Left renal cortex interstitium (tissue), 4 donors: ENCODE measurements around the gene TBC1D22A. TPM values are rescaled to one million over a fixed set of nuclear protein-coding genes. Genes with fewer than 3 reads are reported as not detected.
A peak's percentile ranks its signal among the peaks of the same experiment; 100 is the strongest.
"Not testable (repeated sequence)": the region's sequence is repeated elsewhere in the genome, so short reads cannot be mapped to it uniquely, and the experiment has no call there.

Source experiments
- DNase-seq, 4 donors: peaks; one replicate each; pipeline ENCODE4 v3.0.0-alpha.2; 2013; ENCODE audit warnings: low read depth in 4 of 4, low spot score in 2 of 4, missing footprints in 1 of 4
- polyA plus RNA-seq, 4 donors: library from polyadenylated mRNA; unstranded; fragments of 120-200 nt; gene quantifications; one replicate each; pipeline ENCODE4 v1.2.1, GENCODE V29; 2013; ENCODE audit not compliant: insufficient read length in 4 of 4

TBC1D22A gene
- polyA plus RNA-seq, result 10 to 100 TPM; 17.1 to 19.2 (median 18.4) TPM

GRCh38 chr22:46762238-46763050 lies at the start of gene TBC1D22A:
TSS of gene TBC1D22A (plus strand) at chr22:46762650. CDS start at chr22:46762787, 137 bp downstream.
- peak in 3 of 4 donors; percentile 79 to 91 (median 85) for DNase-seq

- DNase-seq, result no peak
Observed at GRCh38 chr22:46714550-46714949, 47.9 kb upstream of the TBC1D22A start.

GRCh38 chr22:46719921-46720320 lies 42.5 kb upstream of the TBC1D22A start:
- no peak for DNase-seq

GRCh38 chr22:46721501-46722085 lies 40.9 kb upstream of the TBC1D22A start:
- no peak for DNase-seq

- no peak for DNase-seq
Observed at GRCh38 chr22:46723882-46724281, 38.6 kb upstream of the TBC1D22A start.

GRCh38 chr22:46725096-46725495 lies 37.4 kb upstream of the TBC1D22A start:
- DNase-seq, result no peak

- no peak for DNase-seq
Observed at GRCh38 chr22:46726066-46726985, 36.1 kb upstream of the TBC1D22A start.

- DNase-seq, result no peak
Observed at GRCh38 chr22:46726986-46727317, 35.5 kb upstream of the TBC1D22A start.

GRCh38 chr22:46727813-46728364 lies 34.6 kb upstream of the TBC1D22A start:
- no peak for DNase-seq

GRCh38 chr22:46728470-46728869 lies 34.0 kb upstream of the TBC1D22A start:
- no peak for DNase-seq

GRCh38 chr22:46730568-46731245 lies 31.7 kb upstream of the TBC1D22A start:
- DNase-seq, result no peak

- DNase-seq, result no peak
Observed at GRCh38 chr22:46731246-46732040, 31.0 kb upstream of the TBC1D22A start.

- no peak for DNase-seq
Observed at GRCh38 chr22:46732041-46732379, 30.4 kb upstream of the TBC1D22A start.

GRCh38 chr22:46732513-46732912 lies 29.9 kb upstream of the TBC1D22A start:
- DNase-seq, result no peak

- DNase-seq, result not testable (repeated sequence)
Observed at GRCh38 chr22:46734213-46734722, 28.2 kb upstream of the TBC1D22A start.

GRCh38 chr22:46734830-46735453 lies 27.5 kb upstream of the TBC1D22A start:
- no peak for DNase-seq

- no peak for DNase-seq
Observed at GRCh38 chr22:46735747-46736608, 26.5 kb upstream of the TBC1D22A start.

- DNase-seq, result no peak
Observed at GRCh38 chr22:46736705-46737104, 25.7 kb upstream of the TBC1D22A start.
